Stimulated activated CD4-positive, alpha-beta T cell treated with anti-CD3 and anti-CD28 coated beads, Interleukin-4, amount 100 ng/mL, for 1 hour (primary cell): ENCODE measurements around the gene STUB1.

Experiments used
- DNase-seq: peaks from one replicate; pipeline ENCODE4 v3.0.0-alpha.2; 2020

Gene STUB1

DNA sequence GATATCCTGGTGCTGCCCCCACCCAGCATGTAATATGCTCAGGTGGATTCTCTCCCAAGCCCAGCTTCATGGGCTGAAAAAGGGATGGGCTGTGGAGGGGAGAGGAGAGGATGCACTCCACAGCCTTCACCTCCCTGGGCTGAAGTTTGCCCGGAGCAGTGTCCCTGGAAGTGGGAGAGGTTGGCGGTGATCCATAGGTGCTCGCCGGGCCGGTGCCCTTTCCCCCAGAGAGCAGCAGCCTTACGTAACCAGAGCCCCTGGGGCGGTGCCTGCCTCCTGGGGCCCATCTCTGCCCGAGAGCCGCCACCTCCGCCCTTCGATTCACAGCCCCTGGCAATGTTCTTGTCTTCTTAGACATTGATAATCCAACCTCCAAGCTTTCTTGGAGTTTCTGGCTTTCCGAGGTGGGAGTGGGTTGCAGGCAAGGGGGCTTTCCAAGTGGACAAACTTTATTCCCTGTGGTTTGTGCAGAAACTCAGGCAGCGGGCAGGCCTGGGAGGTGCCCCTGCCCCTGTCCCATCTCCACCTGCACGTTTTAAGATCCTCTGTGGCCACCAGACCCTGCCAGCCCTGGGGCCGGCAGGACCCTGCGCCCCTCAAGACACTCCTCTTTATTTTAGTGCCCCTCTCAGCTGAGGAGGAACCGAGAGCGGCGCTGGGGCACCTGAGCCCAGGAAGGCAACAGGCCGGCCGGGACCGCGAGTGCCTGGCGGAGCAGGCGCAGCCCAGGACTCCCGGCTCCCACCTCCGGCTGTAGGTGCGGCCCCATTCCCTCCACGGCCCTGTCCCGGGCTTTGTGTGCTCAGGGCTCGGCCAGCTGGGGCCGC, 34.1 kb upstream of the STUB1 start:
- no peak for DNase-seq

DNA sequence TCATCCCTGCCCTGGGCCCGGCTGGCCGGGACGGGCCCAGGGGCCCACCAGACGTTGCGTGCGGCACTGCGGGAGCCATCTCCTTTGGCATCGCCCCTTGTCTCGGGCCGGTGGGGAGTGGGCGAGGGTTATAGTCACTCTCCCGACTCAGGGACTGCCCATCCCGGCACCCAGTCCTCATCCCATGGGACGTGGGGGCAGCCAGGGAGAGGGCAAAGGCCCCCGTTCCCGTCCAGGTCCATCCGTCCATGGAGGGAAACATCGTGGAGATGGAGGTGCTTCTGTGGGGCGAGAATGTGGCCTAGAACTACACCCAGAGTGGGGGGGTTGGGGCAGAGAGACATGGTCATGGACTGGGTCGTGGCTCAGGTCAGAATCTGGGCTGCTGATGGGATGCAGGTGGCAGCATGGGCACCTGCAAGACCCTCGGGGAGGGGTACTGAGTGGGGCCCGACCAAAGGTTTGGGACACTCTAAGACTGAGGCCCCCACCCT, 33.5 kb upstream of the STUB1 start:
- no peak for DNase-seq

DNA sequence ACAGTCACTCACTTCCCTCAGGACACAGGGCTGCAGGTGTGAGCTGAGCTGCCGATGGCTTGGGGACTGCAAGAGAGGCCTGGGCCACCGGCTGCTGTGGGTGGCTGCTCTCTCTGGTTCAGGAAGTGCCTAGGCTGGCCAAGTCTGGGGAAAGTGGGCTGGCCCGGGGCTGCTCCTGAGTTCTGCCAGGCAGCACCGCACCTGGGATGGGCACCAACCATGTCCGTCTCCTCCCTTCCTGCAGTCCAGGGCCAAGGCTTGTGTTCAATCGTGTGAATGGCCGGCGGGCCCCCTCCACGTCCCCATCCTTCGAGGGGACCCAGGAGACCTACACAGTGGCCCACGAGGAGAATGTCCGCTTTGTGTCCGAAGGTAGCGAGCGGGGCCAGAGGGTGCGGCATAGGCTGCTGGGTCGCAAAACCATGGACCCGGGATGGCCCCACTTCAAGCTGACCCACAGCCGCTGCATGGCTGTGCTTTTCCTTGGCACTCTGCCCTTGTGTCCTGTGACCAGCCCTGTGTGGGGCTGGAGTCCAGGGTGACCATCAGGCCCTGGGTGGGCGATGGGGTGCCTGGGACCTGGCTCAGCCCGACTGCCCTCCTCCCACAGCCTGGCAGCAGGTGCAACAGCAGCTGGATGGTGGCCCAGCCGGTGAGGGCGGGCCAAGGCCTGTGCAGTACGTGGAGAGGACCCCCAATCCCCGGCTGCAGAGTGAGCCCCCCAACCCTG, 32.9 kb upstream of the STUB1 start:
- DNase-seq: no peak

DNA sequence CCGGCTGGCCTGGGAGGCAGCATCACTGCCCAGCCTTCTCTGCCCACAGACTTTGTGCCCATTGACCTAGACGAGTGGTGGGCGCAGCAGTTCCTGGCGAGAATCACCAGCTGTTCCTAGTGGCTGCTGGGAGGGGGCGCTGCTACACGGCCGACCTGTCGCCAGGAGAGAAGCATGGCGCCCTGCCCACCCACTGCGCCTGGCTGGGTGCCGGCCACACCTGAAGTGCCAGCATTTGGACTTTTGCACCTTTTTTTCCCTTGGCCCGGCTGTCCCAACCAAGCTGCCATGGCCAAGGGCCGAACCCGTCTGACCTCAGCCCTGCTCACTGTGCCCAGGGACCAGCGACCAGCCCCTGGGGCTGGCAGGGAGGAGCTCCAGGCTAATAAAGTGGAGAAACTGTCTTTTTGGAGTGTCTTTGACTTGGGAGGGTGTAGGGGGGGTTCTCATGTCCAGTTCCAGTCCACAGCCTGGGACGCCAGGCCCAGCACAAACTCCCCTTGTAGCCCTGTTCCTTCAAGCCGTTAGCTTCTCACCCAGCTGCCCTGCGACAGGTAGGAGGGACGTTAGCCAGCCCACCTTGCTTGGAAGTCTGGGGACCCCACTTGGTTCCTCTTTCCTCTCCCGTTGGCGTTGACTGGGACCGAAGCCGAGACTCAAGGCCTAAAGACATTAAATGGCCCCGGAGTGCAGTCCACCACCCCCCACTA, 32.0 kb upstream of the STUB1 start:
- DNase-seq: peak; percentile 53

DNA sequence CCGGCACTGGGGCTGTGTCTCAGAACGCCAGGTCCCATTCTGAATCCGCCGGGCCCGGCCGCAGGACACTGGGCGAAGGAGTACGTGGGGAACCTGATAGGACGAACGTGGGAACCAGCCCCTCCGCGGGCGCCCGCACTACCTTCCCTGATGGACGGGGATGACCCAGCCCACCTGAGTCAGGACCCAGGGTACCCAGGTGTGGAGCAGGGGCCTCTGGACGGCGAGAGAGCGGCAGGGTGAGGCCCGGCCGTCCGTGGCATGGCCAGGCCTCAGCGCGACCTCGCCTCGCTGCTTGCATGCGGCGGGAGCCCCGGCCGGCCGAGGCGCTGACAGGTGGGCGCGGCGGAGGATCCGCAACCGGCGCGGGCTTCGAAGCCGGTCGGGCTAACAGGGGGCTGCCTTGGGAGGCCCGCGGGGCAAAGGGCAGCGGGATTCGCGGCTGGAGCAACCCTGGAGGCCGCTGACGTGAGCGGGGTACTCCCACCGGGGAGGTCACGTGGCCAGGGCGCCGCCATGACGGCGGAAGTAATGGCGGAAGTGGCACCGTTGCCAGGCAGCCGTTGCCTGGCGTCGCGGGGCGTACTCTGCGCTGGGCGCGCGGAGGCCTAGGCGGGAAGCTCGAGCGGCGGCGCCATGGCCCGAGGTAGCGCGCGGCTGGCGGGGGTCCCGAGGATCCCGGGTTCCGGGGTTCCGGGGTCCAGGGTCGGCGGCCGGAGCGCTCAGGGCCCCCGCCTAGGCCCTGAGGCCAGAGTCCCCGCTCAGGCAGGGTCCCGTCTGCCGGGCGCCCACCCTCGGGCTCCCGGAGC, 31.2 kb upstream of the STUB1 start, which contains the start of gene WDR90:
Gene WDR90, plus strand, starts transcription at position 585 of the 809 bp plus-strand sequence. Its CDS starts 52 bp downstream, at position 637.
- DNase-seq: peak; percentile 94

DNA sequence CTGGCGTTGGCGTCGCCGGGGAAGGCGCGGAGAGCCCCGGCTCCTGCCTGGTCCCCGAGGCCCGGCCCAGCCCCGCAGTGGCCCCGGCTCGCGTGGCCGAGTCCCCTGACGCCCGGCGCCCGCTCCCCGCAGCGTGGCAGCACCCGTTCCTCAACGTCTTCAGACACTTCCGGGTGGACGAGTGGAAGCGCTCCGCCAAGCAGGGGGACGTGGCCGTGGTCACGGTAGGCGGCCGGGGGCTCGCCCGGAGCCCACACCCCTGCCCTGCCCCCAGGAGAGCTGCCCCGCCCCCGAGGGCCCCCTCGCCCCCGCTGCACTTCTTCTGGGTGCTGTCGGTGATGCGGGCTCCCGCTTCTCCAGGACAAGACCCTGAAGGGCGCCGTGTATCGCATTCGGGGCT, 30.6 kb upstream of the STUB1 start:
- no peak for DNase-seq

DNA sequence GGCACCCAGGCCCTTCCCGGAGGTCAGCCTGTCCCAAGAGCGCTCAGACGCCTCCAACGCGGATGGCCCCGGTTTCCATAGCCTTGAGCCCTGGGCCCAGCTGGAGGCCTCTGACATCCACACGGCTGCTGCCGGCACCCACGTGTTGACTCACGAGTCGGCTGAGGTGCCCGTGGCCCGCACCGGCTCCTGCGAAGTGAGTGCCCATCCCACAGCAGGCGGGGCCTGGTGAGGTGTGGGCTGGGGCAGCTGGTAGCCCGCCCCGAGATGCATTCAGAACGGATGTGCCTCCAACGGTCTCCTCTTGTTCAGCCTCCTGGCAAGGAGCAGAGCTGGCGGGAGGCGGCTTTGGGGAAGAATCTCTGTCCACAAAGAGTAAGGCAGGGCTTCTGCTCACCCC, 28.4 kb upstream of the STUB1 start:
- DNase-seq: no peak

DNA sequence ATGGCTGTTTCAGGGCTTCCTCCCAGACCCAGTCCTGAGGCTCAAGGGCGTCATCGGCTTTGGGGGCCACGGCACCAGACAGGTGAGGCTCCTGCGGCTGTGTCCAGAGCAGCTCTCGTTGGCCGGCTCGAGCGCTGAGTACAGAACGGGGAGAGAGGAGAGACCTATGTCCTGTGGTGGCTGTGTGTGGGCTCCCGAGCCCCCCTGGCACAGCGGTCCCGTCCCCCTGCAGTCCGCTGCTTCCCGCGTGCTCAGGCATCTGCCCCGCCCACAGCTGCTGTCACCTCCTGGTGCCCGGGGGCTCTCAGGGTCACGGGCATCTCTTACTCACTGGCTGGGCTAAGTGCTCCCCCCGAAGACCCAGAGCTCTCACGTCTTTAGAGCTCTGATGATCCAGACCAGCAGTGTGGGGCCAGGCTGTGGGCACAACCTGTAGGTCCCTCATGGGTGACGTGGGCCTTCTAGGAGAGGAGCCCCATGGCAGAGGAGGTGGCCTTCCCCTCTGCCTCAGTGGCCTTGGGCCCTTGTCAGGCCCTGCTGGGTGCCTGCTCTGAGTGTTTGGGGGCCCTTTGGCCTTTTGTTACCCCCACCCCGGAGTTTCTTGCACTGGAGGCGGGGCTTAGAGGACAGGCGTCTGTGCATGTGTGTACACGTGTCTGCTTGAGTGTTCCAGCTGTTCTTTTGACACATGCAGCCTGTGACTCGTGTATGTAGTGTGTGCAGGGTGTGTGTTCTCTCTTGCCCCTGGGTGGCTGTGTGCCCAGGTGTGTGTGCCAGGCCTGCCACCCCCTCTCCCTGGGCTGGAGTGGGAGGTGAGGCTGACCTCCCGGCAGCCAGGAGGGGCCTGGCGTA, 27.5 kb upstream of the STUB1 start:
- no peak for DNase-seq

DNA sequence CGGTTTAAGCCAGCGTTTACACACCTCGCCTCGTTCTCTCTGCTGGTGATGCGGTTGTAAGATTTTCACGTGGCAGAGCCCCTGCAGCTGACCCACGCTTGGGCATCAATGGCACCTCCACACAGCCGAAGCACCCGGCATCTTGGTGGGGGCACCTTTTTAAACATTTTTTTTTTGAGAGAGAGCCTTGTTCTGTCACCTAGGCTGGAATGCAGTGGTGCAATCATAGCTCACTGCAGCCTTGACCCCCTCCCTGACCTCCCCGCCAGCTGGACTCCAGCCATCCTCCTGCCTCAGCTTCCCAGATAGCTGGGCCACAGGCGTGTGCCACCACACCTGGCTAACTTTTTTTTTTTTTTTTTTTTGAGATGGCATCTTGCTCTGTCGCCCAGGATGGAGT, 26.2 kb upstream of the STUB1 start:
- no peak for DNase-seq

DNA sequence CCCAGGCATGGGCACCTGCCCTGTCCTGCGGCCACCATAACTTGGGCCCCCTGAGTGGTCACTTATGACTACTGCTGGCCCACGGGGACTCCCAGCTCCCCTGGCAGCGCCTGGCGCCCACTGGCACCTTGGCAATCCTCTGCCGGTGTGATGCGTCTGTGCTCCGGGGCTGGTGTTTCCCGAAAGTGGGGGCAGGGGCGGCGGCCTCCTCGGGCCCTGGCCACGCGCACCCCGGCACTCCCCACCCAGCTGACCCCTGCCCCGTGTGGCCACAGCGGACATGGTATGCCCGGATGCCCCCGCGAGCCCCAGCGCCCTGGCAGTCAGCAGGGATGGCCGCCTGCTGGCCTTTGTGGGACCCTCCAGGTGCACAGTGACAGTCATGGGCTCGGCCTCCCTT, 22.7 kb upstream of the STUB1 start:
- DNase-seq: no peak

DNA sequence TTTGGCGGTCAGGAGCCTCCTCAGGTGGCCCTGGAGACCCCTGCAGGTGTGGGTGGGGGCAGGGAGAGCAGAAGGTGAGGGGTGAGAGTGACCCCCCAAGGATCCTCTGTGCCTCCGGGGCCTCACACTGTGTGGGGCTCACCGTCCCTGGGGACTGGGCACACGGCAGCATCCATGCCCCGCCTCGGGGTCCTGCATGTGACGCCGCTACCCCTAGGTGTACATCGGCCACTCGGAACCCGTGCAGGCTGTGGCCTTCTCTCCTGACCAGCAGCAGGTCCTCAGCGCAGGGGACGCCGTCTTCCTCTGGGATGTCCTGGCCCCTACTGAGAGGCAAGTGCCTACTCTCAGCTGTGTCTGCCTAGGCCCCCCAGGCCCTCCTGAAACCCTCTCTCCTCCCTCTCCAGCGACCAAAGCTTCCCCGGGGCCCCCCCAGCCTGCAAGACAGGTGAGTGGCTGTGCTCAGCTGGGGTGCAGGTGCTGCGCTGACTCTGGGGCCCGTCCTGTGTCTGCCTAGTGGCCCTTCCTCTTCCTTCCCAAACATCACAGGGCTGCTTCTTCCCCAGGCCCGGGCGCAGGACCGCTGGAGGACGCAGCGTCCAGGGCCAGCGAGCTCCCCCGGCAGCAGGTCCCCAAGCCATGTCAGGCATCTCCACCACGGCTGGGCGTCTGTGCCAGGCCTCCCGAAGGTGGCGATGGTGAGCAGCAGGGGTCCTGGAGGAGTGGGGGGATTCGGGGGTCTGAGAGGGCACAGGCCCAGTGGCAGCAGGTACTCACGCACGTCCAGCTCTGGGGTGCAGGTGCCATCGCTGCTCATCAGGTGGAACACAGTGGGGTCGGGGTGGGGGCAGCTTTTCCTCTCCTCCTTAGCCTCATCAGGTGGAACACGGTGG, 21.3 kb upstream of the STUB1 start:
- DNase-seq: no peak

DNA sequence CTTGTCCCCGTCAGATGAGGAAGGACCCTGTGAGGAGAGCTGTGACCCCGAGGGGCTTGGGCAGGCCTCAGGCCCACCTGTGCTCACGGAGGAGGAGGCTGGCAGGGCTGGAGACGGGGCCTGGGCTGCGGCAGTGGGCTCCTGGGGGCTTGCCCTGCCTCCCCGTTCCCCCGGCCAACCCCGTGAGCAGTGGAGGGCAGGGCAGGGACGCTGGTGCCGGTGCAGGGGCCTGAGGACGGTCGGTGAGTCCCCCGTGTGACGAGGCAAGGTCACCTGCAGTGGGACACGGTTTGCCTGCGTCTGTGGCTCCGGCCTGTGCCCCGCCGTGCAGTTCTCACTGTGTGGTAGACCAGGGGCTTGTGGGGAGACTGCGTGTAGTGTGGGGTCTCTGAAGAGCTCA, 20.6 kb upstream of the STUB1 start:
- no peak for DNase-seq

DNA sequence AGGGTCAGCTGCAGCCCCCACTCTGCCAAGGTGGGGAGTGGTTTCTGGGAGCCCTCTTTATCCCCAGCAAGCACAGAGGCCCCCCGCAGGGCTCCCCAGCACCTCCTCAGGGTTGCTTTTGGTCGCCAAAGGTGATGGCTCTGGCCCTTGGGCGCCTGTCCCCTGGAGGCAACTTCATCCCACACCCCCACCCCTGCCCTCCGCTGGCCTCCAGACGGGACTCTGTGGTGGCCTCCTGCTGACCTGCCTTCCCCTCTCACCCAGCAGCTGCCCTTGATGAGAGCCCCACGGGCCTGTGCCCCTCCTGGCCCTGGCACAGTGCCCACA, 20.1 kb upstream of the STUB1 start:
- no peak for DNase-seq

DNA sequence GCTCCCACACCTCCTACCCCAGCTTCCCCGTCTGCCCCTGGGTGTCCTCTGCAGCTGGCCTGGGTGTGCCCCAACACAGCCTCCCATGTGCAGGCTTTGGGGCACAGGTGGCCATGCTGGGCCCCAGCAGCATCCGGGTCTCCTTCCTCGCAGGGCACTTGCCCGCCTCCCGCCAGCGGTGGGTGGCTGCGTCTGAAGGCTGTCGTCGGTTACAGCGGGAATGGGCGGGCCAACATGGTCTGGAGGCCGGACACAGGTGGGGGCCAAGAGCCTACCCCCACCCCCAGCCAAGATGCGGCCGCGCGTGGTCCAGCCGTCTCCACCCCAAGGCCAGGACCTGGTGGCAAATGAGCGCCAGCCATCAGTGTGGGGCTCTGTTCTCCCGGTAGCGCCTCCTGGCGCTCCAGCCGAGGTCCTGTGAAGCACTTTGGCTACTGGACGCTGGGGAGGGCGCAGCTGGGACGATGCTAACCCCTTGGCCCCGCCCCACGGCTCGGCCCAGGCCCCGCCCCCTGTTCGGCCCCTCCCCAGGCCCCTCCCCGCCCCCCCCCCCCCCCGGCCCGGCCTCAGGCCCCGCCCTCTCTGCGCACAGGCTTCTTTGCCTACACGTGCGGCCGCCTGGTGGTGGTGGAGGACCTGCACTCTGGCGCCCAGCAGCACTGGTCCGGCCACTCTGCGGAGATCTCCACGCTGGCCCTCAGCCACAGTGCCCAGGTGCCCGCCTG, 19.6 kb upstream of the STUB1 start:
- peak; percentile 72 for DNase-seq

DNA sequence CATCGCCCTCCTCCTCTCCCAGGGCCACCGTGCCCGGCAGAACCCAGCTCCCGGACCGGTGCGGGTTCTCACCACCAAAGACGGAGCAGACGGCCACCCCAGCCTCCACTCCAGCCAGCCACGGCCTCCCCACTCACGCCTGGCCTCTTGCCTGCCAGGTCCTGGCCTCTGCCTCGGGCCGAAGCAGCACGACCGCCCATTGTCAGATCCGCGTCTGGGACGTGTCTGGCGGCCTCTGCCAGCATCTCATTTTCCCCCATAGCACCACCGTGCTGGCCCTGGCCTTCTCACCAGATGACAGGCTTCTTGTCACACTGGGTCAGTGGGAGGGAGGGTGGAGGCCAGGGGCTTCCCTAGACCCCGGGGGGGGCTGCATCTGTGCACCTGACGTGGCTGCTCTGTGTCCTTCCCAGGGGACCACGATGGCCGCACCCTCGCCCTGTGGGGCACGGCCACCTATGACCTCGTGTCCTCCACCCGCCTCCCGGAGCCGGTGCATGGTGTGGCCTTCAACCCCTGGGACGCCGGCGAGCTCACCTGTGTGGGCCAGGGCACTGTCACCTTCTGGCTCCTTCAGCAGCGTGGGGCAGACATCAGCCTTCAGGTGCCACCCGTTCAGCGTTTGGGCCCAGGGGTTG, 18.9 kb upstream of the STUB1 start:
- DNase-seq: no peak

DNA sequence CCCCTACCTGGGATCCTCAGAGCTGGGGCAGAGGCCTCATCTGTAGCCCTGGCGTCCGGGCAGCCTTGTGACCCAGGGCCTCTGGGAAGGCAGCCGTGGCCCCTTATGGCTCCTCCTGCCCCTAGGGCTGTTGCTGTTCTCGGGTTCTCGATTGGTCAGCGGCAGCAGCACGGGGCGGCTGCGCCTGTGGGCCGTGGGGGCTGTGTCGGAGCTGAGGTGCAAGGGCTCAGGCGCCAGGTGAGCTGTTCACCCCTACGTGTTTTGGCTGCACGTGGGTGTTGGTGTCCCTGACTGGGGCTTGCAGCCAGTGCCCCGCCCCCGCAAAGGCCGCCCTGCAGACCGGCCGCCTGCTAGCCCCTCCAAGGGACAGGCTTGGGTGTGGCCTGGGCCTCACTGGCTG, 18.1 kb upstream of the STUB1 start:
- no peak for DNase-seq

DNA sequence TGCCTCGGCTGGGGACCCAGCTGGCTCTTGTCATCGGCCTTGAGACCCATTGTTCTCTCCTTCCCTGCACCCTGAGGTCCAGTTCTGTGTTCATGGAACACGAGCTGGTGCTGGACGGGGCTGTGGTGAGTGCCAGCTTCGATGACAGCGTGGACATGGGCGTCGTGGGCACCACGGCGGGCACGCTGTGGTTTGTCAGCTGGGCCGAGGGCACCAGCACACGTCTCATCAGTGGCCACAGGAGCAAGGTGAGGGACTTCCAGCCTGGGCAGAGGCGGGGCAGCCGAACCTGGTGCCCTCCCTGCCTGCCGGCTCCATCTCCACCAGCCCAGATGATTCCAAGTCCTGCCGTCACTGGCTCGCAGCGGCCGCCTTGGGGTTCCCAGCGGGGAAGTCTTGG, 17.6 kb upstream of the STUB1 start:
- DNase-seq: no peak

DNA sequence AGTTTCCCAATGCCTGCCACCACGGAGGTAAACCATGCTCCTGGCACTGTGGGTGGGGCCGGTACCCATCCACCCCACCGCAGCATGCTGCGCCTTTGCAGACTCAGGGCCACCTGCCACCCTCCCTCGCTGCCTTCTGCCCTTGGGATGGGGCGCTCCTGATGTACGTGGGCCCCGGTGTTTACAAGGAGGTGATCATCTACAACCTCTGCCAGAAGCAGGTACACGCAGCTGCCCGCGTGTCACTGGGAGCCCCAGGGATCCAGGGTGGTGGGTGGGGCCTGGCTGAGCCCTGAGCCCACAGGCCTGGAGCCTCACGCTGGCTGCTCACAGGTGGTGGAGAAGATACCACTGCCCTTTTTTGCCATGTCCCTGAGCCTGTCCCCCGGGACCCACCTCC, 13.6 kb upstream of the STUB1 start:
- DNase-seq: no peak

DNA sequence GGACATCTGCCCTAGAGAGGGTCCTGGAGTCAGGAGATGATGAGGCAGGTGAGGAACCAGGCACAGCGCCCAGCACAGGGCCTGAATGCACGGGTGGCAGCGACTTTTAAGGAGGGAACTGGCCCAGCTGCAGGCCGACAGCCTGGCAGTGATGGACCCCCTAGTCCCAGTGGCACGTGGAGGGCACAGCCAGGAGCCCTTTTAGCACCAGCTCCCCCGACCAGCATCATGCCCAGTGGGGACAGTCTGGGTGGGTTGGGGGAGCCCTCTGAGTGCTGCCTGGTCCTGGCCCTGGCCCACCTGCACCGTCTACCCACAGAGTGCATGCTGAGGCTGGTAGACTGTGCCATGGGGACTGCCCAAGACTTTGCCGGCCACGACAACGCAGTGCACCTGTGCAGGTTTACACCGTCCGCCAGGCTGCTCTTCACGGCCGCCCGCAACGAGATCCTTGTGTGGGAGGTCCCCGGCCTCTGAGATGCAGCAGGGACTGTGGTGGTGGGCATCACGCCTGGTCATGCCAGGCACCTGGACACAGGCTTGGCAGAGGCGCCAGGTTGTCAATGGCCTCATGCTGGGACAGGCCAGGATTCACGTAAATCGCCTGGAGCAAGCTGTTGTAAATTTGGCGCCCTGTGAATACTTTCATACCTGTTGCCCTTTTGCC, 13.0 kb upstream of the STUB1 start:
- DNase-seq: no peak
